Endothelial cell of umbilical vein (primary cell): ENCODE measurements around the gene SART1. TPM values are rescaled to one million over a fixed set of nuclear protein-coding genes. Genes with fewer than 3 reads are reported as not detected.
A peak's percentile ranks its signal among the peaks of the same experiment; 100 is the strongest.

Experiments
- BruUV-seq: library from RNA; stranded (reverse); fragments of 400-500 nt; replicated peaks from 2 replicates; lab custom pipeline; 2021; lab: Mats Ljungman, UMichigan
- CTCF ChIA-PET: fragments of 300-600, 350-600 bp; sonication (Branson Sonifier 250); formaldehyde crosslinking; loops from one replicate; lab custom pipeline; 2021; ENCODE audit warnings: antibody characterized with exemption, inconsistent platforms; lab: Charles Lee
- POLR2A ChIA-PET: fragments of 300-600, 350-600 bp; sonication (Branson Sonifier 250); formaldehyde crosslinking; loops from one replicate; lab custom pipeline; 2021; ENCODE audit warnings: antibody characterized with exemption, inconsistent platforms; lab: Charles Lee
- DNase-seq: peaks from one replicate; pipeline ENCODE4 v3.0.0-alpha.2; 2011; ENCODE audit warnings: low read depth, low spot score
- FAIRE-seq: peaks from 2 replicates; lab custom pipeline; 2011; peaks lifted over from hg19 to GRCh38; lab: Jason Lieb, UNC
- H2AFZ ChIP-seq: 2 replicates; pipeline ENCODE4 v1.6.0; 2012; ENCODE audit warnings: low read depth, low read length, control low read depth, inconsistent platforms
- H3K27ac ChIP-seq: 2 replicates; pipeline ENCODE4 v1.5.1; 2011; ENCODE audit warnings: low read depth, mild to moderate bottlenecking, control low read depth, low read length, moderate library complexity; ENCODE audit not compliant: insufficient read depth
- H3K27me3 ChIP-seq, 2 experiments: 2 replicates each; pipeline versions ENCODE4 v1.6.0 to v1.6.1; 2011; ENCODE audit warnings: low read length in 2 of 2, mixed read lengths in 1 of 2; ENCODE audit not compliant: control insufficient read depth in 2 of 2, insufficient read depth in 2 of 2
- H3K36me3 ChIP-seq, 2 experiments: 2 replicates in 1 of 2; 3 replicates in 1 of 2; pipeline ENCODE4 v1.5.1; 2011; ENCODE audit warnings: low read length in 2 of 2, mild to moderate bottlenecking in 1 of 2, moderate library complexity in 1 of 2; ENCODE audit not compliant: control insufficient read depth in 2 of 2, insufficient read depth in 2 of 2; ENCODE audit errors: extremely low read depth in 1 of 2
- H3K4me1 ChIP-seq: 3 replicates; pipeline ENCODE4 v1.5.1; 2011; ENCODE audit warnings: mild to moderate bottlenecking, low read length; ENCODE audit not compliant: control insufficient read depth, insufficient read depth; ENCODE audit errors: extremely low read depth
- H3K4me2 ChIP-seq: 2 replicates; pipeline ENCODE4 v1.6.1; 2011; ENCODE audit warnings: low read length, control low read depth, mixed read lengths; ENCODE audit not compliant: insufficient read depth
- H3K4me3 ChIP-seq, 3 experiments: fragments of 200-600 bp in 1 of 3; sonication (generic), shearing (Covaris generic) in 1 of 3; replicated peaks in 1 of 3; 2 replicates each; pipeline ENCODE4 v1.5.1; 2011 to 2016; ENCODE audit warnings: control low read depth in 3 of 3, low read length in 3 of 3, mild to moderate bottlenecking in 2 of 3, inconsistent platforms in 1 of 3, low read depth in 1 of 3, moderate library complexity in 1 of 3; ENCODE audit not compliant: insufficient read depth in 1 of 3
- H3K79me2 ChIP-seq: 2 replicates; pipeline ENCODE4 v1.6.0; 2012; ENCODE audit warnings: low read length, inconsistent platforms; ENCODE audit not compliant: control insufficient read depth, insufficient read depth
- H3K9ac ChIP-seq: replicated peaks from 2 replicates; pipeline ENCODE3; 2011; ENCODE audit warnings: low read length, control low read depth; ENCODE audit not compliant: insufficient read depth; ENCODE audit errors: extremely low read depth
- H3K9me1 ChIP-seq: replicated peaks from 3 replicates; pipeline ENCODE4 v1.6.0; 2011; ENCODE audit warnings: mild to moderate bottlenecking, low read length; ENCODE audit not compliant: control insufficient read depth, insufficient read depth; ENCODE audit errors: extremely low read depth
- H3K9me3 ChIP-seq: replicated peaks from 2 replicates; pipeline ENCODE4 v1.5.1; 2012; ENCODE audit warnings: low read length, inconsistent platforms; ENCODE audit not compliant: control insufficient read depth, insufficient read depth
- H4K20me1 ChIP-seq: replicated peaks from 2 replicates; pipeline ENCODE3; 2011; ENCODE audit warnings: mild to moderate bottlenecking, low read length; ENCODE audit not compliant: control insufficient read depth, insufficient read depth; ENCODE audit errors: extremely low read depth
- CTCF ChIP-seq, 2 donors: IDR thresholded peaks; 1 replicate in 1 of 2; 2 replicates in 1 of 2; pipeline ENCODE4 v1.5.1; 2011; ENCODE audit warnings: low read length in 2 of 2, mild to moderate bottlenecking in 2 of 2, moderate library complexity in 2 of 2, control low read depth in 1 of 2, inconsistent platforms in 1 of 2, low read depth in 1 of 2; ENCODE audit not compliant: insufficient read depth in 1 of 2; ENCODE audit errors: extremely low read depth in 1 of 2
- EZH2 ChIP-seq: IDR thresholded peaks from 2 replicates; pipeline ENCODE4 v1.6.1; 2012; ENCODE audit warnings: borderline replicate concordance, low read depth, mild to moderate bottlenecking, moderate library complexity, low read length, inconsistent platforms; ENCODE audit not compliant: severe bottlenecking
- FOS ChIP-seq: IDR thresholded peaks from 2 replicates; pipeline ENCODE4 v1.6.1; 2011; ENCODE audit warnings: mild to moderate bottlenecking, low read length, moderate library complexity, borderline replicate concordance; ENCODE audit not compliant: insufficient read depth
- GATA2 ChIP-seq: IDR thresholded peaks from 2 replicates; pipeline ENCODE4 v1.7.0; 2011; ENCODE audit warnings: low read depth, mild to moderate bottlenecking, moderate library complexity, mixed read lengths, low read length; ENCODE audit not compliant: insufficient read length, insufficient read depth
- JUN ChIP-seq: IDR thresholded peaks from 2 replicates; pipeline ENCODE4 v1.6.1; 2011; ENCODE audit warnings: borderline replicate concordance, low read depth; ENCODE audit not compliant: insufficient read length, insufficient read depth
- MAX ChIP-seq: IDR thresholded peaks from 2 replicates; pipeline ENCODE4 v1.6.1; 2011; ENCODE audit not compliant: insufficient read depth, insufficient read length
- MYC ChIP-seq: IDR thresholded peaks from one replicate; pipeline ENCODE4 v1.6.1; 2011; ENCODE audit warnings: mild to moderate bottlenecking, low read depth, low read length
- POLR2A ChIP-seq: IDR thresholded peaks from 2 replicates; pipeline ENCODE4 v1.6.1; 2012; ENCODE audit warnings: low read depth, mild to moderate bottlenecking, control low read depth, low read length
- POLR2AphosphoS5 ChIP-seq: IDR thresholded peaks from 2 replicates; pipeline ENCODE4 v1.6.1; 2012; ENCODE audit warnings: low read depth, mild to moderate bottlenecking, control low read depth, low read length, moderate library complexity; ENCODE audit not compliant: insufficient read depth
- dilution Hi-C: fragments of 300-500 bp; cut with MboI; formaldehyde crosslinking; loops from one replicate; pipeline ENCODE4 v1.15.0; 2019; ENCODE audit warnings: low sequenced_read_pairs; ENCODE audit not compliant: extremely low pct_ligation_motif_present
- intact Hi-C: fragments of 100-400 bp; cut with micrococcal nuclease; formaldehyde crosslinking; loops from one replicate; pipeline ENCODE4 v1.10.0; 2022
- polyA plus RNA-seq, 4 experiments: library from polyadenylated mRNA; depleted of rRNA in 3 of 4; stranded (reverse) in 3 of 4; unstranded in 1 of 4; fragments of >200 nt; gene quantifications; 2 replicates each; pipeline versions ENCODE4 v1.2.1 to v1.2.3, GENCODE V29; 2011 to 2012; ENCODE audit warnings: missing spikeins in 1 of 4
- total RNA-seq: library from RNA; stranded (reverse); gene quantifications from 2 replicates; pipeline ENCODE4 v1.2.3, GENCODE V29; 2021

The SART1 gene
- total and polyA plus RNA-seq, 2 donors (not counting 3 experiments of a cell fraction or from before 2014, with no cell fraction given) = 21.8 to 62.7 TPM

DNA sequence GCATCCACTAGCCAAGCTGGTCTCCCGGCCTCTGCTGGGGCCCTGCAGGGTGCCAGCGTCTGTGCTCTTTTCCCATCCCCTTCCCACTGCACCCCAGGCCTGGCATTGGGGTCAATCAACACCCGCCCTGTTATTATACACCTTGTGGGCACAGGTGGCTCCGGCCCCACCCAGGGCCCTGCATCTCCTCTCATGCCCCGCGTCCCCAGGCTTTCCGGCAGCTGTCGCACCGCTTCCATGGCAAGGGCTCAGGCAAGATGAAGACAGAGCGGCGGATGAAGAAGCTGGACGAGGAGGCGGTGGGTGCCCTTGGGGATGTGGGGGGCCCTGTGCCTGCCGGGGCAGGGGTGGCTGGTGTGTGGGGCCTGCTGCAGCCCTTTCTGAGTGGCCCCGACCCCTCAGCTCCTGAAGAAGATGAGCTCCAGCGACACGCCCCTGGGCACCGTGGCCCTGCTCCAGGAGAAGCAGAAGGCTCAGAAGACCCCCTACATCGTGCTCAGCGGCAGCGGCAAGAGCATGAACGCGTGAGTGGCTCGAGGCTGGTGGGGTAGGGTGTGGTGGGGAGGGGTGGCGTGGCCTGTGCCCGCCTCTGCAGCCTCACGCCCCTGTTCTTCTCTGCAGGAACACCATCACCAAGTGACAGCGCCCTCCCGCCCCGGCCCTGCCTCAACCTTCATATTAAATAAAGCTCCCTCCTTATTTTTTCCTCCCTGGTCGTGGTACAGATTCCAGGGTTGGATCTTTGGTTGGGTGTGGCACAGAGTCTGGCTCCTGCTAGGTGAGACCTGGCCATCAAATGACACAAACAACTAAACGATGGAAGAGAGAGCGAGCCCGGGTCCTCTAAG is 17.1 kb downstream of the SART1 start:
- Histone ChIP-seq H3K36me3 (peaks cover 2 to 32% of the 10 kb centered on the region in 2 experiments), H2AFZ (no peak overlapping the region), H3K79me2 (no peaks in the 10 kb centered on the region), H3K27ac (no peak overlapping the region), H3K27me3 (no peaks in the 10 kb centered on the region), H3K9me1 (no peaks in the 10 kb centered on the region), H3K9ac (no peak overlapping the region), H3K9me3 (no peaks in the 10 kb centered on the region), H3K4me2 (no peak overlapping the region), H3K4me1 (no peaks in the 10 kb centered on the region), H4K20me1 (no peaks in the 10 kb centered on the region), H3K4me3 (no peak overlapping the region)
- dilution Hi-C loops (no loop called here), intact Hi-C loops (no loop called here)
- TF ChIP-seq GATA2 = no peak
- no peak for TF ChIP-seq JUN
- no peak for TF ChIP-seq FOS
- TF ChIP-seq CTCF (IDR thresholded peaks at IDR 0.05; ENCODE audit: extremely low read depth in 1 of 2, insufficient read depth in 1 of 2, low read depth in 1 of 2, low read length in 2 of 2) = no peak
- no peak for TF ChIP-seq EZH2
- no peak for TF ChIP-seq POLR2AphosphoS5
- no peak for TF ChIP-seq MYC
- TF ChIP-seq POLR2A = no peak
- no peak for TF ChIP-seq MAX
- TSS peak; percentile 42 for BruUV-seq
- ChIA-PET POLR2A (no interaction called here), CTCF (interaction anchor here (0.9 to 1.4 kb wide), 3 partner anchors 10 to 94 kb away, joined by 3 to 8 read pairs (median 3); partner anchors contain the start of gene FIBP)
- FAIRE-seq (no peak), DNase-seq (no peak)
